HG03469 (cell line): ENCODE results near the gene AHRR.
"Not testable (repeated sequence)": the region's sequence is repeated elsewhere in the genome, so short reads cannot be mapped to it uniquely, and the experiment has no call there.

Source experiments
- ATAC-seq: cut with Tn5 transposase; IDR thresholded peaks from one replicate; pipeline ENCODE4 v1.9.1; 2021; ENCODE audit warnings: mild to moderate bottlenecking, moderate library complexity, moderate number of reproducible peaks; ENCODE audit not compliant: unreplicated experiment

Gene AHRR

DNA sequence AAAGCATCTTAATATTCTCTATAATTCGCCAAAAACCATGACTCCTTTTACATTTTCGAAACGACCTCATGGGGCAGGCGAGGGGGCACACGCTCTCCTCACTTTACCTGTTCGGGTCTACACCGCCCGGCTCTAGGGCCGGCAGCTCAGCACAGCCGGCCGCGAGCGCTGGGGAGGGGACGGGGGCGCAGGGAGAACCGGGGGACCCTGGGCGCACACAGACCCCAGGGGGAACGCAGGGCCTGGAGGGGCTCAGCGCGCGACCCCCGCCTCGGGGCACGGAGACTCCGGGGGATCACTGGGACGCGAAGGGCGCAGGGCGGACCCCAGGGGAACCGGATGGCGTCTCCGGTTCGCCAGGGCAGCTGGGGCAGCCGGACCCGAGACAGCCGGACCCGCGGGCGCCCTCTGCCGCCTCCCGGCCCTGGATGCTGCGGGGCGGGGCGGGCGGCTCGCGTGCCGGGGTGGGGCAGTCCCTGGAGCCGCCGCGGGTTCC lies at the start of gene AHRR:
TSS of gene AHRR (plus strand) at position 485 of the 496 bp plus-strand sequence. CDS start 22,189 bp downstream, outside the sequence.
- no peak for ATAC-seq

DNA sequence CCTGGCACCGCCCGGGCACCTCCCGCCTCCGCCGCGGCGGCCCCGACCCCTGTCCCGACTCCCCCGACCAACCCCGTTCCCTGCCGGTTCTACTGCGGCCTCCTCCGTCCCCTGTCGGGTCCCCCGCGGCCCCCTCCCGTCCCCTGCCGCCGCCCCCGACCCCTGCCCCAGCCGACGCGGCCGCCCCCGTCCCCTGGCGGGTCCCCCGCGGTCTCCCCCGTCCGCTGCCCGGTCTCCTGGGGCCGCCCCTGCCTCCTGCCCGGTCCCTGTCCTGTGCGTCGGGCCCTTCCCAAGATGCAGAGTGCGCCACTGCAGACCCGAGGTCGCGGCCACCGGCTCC lies 49.7 kb upstream of the AHRR start:
- ATAC-seq = not testable (repeated sequence)

DNA sequence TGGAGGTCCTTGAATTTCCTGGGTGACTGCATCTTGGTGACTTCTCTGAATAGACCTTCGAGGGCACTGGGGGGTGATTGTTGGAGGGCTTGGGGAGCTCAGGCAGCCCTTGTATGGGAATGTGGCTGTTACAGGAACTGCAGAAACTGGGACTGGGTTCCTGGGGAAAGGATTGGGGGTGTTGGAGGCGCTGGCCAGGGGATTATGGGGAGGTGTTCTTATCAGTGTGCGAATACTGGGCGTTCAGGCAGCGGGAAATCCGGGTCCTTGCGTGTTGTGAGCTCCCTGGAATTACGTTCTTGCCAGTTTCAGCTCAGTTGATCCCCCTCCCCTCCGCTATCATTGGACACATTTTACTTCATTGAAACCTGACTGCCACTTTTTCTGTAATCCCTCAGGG lies 48.4 kb upstream of the AHRR start:
- not testable (repeated sequence) for ATAC-seq

DNA sequence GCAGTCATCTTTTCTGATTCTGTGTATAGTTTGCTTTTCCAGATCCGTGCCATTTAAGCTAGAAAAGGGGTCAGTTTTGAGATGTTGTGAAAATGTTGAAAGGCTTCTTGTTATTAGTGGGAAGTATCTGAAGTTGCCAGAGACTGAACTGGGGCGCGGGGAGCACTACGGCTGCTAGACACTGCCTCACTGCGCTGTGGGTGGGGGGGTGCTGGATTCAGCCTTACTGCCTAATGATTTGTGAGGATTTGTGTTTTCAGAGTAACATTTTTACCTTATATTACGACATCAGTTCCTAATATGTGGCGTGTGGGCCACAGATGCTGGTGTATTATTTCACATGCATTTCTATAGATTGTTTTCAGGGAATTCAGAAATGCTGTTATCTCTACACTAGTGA lies 48.0 kb upstream of the AHRR start:
- ATAC-seq = not testable (repeated sequence)

DNA sequence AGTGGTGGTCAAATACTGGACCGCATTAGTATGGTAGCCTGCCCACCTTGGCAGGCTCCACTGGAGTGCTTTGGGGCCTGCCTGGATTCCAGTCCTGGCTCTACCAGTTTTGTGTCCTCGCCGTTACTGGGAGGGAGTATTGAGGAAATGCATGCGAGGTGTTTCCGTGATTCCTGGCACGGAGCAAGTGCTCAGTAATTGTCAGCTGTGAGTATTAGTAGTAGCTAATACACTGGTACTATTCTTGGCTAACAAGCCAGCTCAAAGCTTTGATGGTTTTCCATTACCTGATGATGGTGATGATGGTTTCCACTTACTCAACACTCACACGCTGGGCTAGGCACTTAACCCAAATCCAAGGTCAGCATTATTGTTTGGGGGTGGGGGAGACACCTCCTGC lies 47.2 kb upstream of the AHRR start:
- ATAC-seq = not testable (repeated sequence)

DNA sequence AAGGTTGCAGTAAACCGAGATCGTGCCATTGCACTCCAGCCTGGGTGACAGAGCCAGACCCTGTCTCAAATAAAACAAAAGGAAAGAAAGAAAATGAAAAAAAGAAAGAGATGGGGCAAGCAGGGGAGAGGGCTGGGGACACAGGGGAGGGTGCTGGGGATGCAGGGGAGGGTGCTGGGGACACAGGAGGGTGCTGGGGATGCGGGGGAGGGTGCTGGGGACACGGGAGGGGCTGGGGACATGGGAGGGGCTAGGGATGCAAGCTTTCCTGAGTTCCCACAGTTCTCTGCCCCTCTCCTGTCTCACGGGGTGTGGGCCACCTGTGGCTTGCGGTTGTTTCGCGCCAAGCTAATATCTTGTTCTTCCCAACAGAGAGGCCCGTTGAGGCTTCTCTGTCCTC lies 42.9 kb upstream of the AHRR start:
- no peak for ATAC-seq

DNA sequence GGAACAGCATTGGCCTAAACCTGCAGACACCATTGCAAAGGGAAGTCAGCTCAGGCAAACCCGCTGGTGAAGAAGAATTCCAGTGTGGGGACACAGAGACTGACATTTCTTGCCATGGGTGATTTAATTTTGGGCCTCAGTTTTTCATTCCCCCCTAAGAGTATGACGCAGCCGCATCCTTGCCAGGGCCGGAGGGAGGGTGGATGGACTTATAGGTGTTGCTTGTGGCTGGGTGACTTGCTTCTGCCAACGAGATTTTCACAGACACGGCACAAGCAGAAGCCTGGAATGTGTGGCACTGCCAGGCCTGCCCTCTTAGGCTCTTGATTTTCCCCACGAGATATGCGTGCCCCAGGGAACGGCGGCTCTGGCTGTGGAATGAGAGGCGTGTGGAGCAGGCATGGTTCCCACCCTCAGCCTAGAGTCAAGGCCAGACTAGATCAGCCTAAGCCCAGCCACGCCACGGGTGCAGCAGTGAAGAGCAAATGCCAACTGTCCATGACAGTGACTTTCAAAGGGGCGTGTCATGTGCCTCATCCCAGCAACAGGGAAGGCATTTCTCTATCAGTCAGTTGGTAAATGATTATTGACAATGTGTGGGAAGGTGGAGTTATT lies 42.4 kb upstream of the AHRR start:
- not testable (repeated sequence) for ATAC-seq

DNA sequence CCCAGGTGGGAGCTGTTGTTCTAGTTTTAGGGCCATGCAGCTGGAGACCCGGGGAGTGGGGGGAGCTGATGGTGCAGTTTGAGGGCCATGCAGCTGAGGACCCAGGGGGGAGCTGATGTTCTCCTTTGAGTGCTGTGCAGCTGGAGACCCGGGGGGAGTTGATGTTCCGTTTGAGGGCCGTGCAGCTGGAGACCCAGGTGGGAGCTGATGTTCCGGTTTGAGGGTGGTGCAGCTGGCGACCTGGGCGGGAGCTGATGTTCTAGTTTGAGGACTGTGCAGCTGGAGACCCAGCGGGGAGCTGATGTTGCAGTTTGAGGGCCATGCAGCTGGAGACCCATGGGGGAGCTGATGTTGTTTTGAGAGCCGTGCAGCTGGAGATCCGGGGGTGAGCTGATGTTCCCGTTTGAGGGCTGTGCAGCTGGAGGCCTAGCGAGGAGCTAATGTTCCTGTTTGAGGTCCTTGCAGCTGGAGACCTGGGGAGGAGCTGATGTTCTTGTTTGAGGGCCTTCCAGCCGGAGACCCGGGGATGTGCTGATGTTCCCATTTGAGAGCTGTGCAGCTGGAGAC lies 35.4 kb upstream of the AHRR start:
- ATAC-seq = no peak

DNA sequence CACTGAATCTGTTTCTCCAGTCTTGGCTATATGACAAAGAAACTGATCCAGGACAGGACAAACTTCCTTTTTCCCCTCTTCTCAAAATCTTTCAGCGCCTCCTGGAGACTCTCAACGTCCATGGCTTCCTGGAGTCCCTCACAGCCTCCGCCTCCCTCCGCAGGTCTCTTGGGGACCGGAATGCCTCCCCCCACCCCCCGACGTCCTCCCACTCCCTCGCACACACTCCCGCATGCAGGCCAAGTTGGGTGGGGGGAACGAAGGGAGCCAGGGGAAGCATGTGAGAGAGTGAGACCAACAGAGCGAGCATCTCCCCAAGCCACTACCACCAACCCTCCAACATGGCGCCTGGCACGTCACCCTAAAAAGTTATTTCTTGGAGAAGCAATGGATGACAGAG lies 31.3 kb upstream of the AHRR start:
- not testable (repeated sequence) for ATAC-seq

DNA sequence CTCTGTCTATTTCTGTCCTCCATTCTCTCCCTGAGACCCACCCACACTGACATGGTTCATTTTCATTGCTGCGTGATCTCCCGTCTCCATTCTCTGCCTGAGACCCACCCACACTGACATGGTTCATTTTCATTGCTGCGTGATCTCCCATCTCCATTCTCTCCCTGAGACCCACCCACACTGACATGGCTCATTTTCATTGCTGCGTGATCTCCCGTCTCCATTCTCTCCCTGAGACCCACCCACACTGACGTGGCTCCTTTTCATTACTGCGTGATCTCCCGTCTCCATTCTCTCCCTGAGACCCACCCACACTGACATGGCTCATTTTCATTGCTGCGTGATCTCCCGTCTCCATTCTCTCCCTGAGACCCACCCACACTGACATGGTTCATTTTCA lies 30.2 kb upstream of the AHRR start:
- not testable (repeated sequence) for ATAC-seq

DNA sequence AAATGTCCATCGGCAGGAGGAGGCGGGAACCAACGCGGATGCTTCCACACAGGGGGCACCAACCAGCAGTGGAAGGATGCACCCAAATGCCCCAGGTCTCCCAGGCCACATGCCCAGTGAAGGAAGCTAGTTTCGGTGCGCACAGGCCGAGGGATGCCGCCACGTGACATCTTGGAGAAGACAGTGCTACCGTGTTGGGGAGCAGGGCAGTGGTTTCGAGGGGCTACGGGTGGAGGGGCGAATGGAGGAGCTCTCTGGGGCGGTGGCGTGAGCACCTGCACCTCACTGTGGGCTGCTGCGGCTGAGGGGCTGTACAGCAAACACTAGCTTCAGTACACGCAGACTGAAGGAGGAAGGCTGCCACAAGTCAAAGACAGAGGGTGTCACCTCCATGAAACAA lies 26.7 kb upstream of the AHRR start:
- not testable (repeated sequence) for ATAC-seq

DNA sequence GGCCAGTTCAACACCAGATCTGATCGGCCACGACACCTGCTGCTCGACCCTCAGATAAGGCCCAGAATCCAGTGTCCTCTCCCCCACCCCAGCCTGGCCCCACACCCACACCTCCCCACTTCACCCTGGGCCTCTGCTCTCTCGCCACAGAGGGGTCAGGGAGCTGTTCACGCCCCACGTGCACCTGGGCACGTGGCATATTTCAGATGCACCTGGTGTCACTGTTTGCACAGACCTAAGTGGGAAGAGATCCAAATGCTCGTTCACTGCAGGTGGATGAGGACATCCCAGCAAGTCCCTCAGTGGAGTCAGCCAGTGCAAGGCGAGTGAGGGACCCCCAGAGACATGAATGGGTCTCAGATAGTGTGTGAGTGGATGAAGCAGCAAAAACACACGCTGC lies 25.3 kb upstream of the AHRR start:
- ATAC-seq = not testable (repeated sequence)

DNA sequence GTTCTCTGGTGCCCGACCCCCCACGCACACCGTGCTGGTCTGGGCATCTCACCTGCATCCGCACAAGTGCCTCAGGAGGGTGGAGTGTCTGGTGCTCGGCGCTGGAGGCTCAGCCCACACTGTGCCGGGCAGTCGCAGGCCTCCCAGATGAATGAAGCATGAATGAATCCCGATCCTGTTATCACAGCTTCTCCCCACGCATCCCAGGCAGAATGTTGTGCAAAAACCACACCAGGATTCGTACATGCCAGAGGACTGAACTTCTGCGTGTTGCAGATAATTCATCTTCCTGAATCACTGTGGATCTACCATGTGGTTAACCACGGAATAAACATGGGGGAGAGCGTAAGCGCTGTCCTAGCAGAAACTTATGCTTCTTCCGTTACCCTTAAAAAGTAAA lies 24.6 kb upstream of the AHRR start:
- ATAC-seq = not testable (repeated sequence)

DNA sequence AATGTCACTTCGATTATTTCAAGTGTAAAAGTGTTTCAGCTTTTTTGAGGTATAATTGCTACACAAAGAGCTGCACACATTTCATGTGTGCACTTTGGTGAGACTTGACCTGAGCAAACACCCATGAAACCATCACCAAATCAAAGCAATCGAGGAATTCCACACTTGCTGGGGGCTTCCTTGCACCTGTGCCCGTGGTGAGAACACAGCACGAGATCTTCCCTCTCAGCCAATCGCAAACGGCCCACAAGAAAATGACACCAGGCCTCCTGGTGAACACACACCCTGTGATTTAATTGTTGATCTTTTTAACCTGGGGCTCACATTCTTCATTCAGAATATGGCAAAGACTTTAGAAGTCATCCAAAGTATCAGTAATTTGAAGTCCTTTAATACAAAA lies 24.1 kb upstream of the AHRR start:
- ATAC-seq = not testable (repeated sequence)

DNA sequence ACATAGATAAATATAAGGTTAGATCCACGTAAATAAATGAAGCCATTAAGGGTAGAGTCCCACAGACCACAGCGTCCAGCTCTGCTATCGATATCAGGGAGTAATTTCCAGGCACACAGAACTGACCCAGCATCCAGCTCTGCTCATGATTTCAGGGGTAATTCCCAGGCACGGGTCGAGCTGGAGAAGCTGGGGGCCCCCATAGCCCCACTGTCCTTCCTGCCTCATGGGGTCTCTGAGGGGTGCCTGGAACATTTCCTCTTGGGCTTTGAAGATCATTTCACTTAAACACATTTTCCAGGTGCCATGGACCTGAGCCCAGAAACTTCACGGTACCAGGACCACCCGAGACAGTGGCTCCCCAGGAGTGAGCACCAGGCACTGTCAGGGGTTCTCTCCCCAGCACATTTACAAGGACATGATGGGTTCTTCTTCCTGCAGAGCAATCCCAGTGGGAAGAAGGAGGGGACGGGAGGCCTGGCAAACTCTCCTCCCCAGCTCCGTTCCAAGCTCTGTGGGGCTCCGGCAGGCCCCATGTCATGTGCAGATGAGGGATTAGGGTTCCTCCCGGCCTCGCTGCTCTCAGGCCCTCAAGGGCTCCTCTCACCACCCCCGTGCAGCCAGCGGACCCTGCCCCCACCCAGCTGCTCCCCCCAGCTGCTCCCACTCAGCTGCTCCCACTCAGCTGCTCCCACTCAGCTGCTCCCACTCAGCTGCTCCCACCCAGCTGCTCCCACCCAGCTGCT lies 23.4 kb upstream of the AHRR start:
- not testable (repeated sequence) for ATAC-seq

DNA sequence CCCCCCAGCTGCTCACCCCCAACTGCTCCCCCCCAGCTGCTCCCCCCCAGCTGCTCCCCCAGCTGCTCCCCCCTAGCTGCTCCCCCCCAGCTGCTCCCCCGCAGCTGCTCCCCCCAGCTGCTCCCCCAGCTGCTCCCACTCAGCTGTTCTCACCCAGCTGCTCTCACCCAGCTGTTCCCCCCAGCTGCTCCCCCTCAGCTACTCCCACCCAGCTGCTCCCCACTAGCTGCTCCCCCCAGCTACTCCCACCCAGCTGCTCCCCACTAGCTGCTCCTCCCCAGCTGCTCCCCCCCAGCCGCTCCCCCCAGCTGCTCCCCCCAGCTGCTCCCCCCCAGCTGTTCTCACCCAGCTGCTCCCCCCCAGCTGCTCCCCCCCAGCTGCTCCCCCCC lies 22.8 kb upstream of the AHRR start:
- ATAC-seq = no peak

DNA sequence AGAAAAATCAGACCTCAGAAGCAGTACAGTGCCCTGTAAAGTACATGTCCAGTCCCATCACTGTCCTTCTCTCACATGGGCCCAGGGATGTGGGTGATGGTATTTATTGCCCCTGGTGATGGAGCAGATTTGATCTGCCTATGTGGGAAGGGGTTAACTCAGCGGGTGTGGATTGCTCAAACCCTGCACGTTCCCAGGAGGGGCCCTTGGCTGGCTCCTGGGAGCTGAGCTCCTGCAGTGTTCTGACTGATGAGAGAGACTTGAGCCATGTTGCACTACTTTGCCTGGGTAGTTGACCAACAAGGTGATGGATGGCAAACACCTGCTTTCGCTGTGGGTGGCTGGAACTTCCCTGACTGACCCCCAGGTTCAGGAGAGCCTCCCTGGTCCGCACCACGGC lies 21.6 kb upstream of the AHRR start:
- ATAC-seq = not testable (repeated sequence)

DNA sequence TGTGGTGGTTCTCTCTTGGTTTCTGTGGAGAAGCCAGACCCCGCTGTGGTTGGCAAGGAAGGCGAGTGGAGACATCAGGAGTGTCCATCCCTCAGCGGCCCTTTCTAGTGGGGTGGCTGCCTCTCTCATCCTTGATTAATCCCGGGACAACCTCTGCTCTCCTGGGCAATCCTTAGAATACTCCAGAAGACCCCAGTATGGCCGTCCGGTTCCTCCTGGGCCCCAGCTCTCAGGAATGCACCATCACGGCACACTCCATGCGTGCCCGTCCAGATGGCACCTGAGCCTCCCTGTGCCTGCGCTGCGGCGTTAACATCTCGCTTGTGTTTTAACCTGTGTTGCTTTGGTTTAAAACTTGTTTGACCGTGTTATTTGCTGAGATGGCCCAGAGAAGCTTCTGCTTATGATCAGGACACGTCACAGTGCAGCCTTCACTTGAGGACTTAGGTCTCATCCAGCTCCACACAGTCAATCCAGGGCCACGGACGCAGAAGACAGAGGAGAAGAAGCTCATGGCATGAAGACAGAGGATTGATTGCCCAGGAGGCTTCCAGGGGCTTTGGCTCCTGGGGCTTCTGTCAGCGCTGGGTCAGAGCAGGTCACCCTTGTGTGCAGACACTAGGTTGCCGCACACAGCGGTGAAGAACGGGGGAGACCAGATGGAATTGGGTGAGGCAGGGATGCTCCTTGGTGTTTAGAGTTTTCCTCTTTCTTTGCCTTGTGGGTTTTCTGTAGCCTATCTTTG lies 20.7 kb upstream of the AHRR start:
- ATAC-seq = not testable (repeated sequence)

DNA sequence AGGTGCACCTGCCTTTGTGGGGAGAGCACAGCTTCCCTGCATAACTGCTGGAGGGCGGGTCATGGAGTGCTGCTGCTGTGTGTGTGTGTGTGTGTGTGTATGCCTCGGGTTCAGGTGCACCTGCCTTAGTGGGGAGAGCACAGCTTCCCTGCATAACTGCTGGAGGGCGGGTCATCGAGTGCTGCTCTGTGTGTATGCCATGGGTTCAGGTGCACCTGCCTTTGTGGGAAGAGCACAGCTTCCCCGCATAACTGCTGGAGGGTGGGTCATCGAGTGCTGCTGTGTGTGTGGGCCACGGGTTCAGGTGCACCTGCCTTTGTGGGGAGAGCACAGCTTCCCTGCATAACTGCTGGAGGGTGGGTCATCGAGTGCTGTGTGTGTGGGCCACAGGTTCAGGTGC lies 19.1 kb upstream of the AHRR start:
- not testable (repeated sequence) for ATAC-seq

DNA sequence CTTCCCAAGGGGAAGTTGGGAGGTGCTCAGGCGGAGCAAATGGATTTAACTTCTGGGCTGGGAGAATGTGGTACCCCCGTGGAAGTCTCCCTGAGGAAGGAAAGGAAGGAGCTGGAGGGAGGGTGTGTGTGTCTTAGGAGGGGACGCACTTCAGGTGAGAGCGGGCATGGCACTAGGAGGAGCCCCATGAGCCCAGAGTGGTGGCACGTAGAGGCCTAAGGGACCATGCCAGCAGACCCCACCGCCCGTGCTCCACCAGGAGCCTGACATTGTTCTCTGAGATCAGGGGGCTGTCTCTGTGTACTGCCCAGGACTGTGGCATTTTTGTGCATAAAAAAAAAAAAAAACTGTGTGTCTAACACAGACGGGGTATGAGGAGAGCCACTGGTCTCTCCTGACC lies 18.5 kb upstream of the AHRR start:
- no peak for ATAC-seq

DNA sequence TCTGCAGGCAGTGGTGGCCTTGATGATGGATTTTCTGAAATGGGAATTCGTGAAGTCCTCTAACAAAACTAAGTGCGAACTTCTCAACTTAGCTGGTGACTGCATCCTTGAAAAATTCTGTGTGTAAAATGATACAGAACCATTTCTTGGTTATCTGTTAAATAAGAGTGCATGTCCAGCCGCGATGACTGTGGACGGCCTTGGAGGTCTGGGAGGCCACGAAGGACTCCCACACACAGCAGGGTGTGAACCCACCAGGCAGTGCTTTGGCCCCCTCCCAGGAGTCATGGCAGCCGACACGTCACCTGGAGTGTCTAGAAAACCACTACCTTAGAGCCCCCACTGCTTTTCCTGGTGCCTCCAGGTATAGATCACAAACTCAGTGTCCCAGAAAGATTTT lies 17.8 kb upstream of the AHRR start:
- ATAC-seq = not testable (repeated sequence)
